Mammary epithelial cell (primary cell): Measurements from ENCODE around the gene ATRNL1.

Source experiments
- EZH2 ChIP-seq: IDR thresholded peaks from 2 replicates; pipeline ENCODE4 v1.6.1; 2012; ENCODE audit warnings: low read length, inconsistent platforms, borderline replicate concordance
- TF ChIP-seq, protein P1 (sequence below), 2 donors: IDR thresholded peaks in 1 of 2; conservative IDR thresholded peaks in 1 of 2; 2 replicates each; pipeline ENCODE4 v1.5.1; 2011 to 2012; ENCODE audit warnings: inconsistent platforms in 2 of 2, low read length in 2 of 2, mild to moderate bottlenecking in 2 of 2, control low read depth in 1 of 2, low read depth in 1 of 2; ENCODE audit not compliant: insufficient read depth in 1 of 2; ENCODE audit errors: extremely low read depth in 1 of 2

DNA sequence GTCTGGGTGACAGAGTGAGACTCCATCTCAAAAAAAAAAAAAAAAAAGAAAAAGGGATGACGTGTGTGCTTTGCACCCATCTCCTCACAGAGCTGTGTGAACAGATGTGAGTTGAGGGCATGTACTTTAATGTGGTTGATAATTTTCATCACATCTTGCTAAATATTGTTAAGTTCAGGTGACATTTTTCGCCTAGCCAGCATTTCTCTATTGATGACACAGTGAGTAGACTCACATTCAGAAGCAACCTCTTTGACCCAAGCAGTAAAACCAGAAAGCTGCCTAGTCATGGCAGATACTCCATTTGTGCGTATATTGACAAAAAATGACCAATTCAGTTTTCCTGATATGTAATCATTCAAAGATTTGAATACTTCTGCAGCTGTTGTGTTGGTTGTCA is 126.0 kb downstream of the ATRNL1 start:
- TF ChIP-seq, protein P1, sequence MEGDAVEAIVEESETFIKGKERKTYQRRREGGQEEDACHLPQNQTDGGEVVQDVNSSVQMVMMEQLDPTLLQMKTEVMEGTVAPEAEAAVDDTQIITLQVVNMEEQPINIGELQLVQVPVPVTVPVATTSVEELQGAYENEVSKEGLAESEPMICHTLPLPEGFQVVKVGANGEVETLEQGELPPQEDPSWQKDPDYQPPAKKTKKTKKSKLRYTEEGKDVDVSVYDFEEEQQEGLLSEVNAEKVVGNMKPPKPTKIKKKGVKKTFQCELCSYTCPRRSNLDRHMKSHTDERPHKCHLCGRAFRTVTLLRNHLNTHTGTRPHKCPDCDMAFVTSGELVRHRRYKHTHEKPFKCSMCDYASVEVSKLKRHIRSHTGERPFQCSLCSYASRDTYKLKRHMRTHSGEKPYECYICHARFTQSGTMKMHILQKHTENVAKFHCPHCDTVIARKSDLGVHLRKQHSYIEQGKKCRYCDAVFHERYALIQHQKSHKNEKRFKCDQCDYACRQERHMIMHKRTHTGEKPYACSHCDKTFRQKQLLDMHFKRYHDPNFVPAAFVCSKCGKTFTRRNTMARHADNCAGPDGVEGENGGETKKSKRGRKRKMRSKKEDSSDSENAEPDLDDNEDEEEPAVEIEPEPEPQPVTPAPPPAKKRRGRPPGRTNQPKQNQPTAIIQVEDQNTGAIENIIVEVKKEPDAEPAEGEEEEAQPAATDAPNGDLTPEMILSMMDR (conservative IDR thresholded peaks at IDR 0.05 in 1 of 2, IDR thresholded peaks at IDR 0.05 in 1 of 2; ENCODE audit: extremely low read depth in 1 of 2, insufficient read depth in 1 of 2, low read depth in 1 of 2, low read length in 2 of 2) = no peak
- no peak for TF ChIP-seq EZH2
